Stimulated activated CD4-positive, alpha-beta T cell treated with anti-CD3 and anti-CD28 coated beads, TNF-alpha, amount 100 ng/mL, for 4 hours (primary cell): ENCODE data around the gene PIEZO1.
A peak's percentile ranks its signal among the peaks of the same experiment; 100 is the strongest.
"Not testable (repeated sequence)": the region's sequence is repeated elsewhere in the genome, so short reads cannot be mapped to it uniquely, and the experiment has no call there.

Experiments used
- DNase-seq, 3 experiments: peaks; one replicate each; pipeline ENCODE4 v3.0.0-alpha.2; 2020; ENCODE audit warnings: low read depth in 3 of 3

Gene PIEZO1

GRCh38 chr16:88783391-88784073 is 1.5 kb downstream of the PIEZO1 start:
- DNase-seq = no peak

GRCh38 chr16:88782454-88783390 is 2.3 kb downstream of the PIEZO1 start:
- DNase-seq = peak; percentile 60 to 64 (median 60)

GRCh38 chr16:88781140-88782077 is 3.6 kb downstream of the PIEZO1 start:
- DNase-seq = peak; percentile 48 to 59 (median 56)

GRCh38 chr16:88780142-88781062 is 4.6 kb downstream of the PIEZO1 start:
- no peak for DNase-seq

GRCh38 chr16:88779406-88780141 is 5.4 kb downstream of the PIEZO1 start:
- DNase-seq = no peak

- DNase-seq = no peak
These were observed 6.4 kb downstream of the PIEZO1 start for GRCh38 chr16:88778541-88779065.

GRCh38 chr16:88778271-88778525 is 6.8 kb downstream of the PIEZO1 start:
- no peak for DNase-seq

- DNase-seq = no peak
These were observed 7.3 kb downstream of the PIEZO1 start for GRCh38 chr16:88777471-88778270.

- no peak for DNase-seq
These were observed 9.2 kb downstream of the PIEZO1 start for GRCh38 chr16:88775825-88776224.

GRCh38 chr16:88774544-88775393 is 10.3 kb downstream of the PIEZO1 start:
- no peak for DNase-seq

- DNase-seq = no peak
These were observed 11.2 kb downstream of the PIEZO1 start for GRCh38 chr16:88773812-88774291.

- no peak for DNase-seq
These were observed 11.9 kb downstream of the PIEZO1 start for GRCh38 chr16:88772871-88773811.

GRCh38 chr16:88771781-88772180 is 13.2 kb downstream of the PIEZO1 start:
- not testable (repeated sequence) for DNase-seq

- DNase-seq = no peak
These were observed 13.7 kb downstream of the PIEZO1 start for GRCh38 chr16:88771294-88771772.

- no peak for DNase-seq
These were observed 14.3 kb downstream of the PIEZO1 start for GRCh38 chr16:88770461-88771293.
